H9 (cell line): Measurements from ENCODE around the gene ADRB1. TPM values are rescaled to one million over a fixed set of nuclear protein-coding genes. Genes with fewer than 3 reads are reported as not detected.

Source experiments
- DNase-seq: peaks from one replicate; pipeline ENCODE4 v3.0.0-alpha.2; 2017
- H2AFZ ChIP-seq: one replicate; pipeline ENCODE4 v1.6.1; 2013; ENCODE audit warnings: mild to moderate bottlenecking, low read length, control low read depth, moderate library complexity
- H2AK5ac ChIP-seq: 2 replicates; pipeline ENCODE4 v1.6.1; 2013; ENCODE audit warnings: low read length, control low read depth, mixed read lengths; ENCODE audit not compliant: insufficient read length
- H2BK120ac ChIP-seq: one replicate; pipeline ENCODE4 v1.6.1; 2013; ENCODE audit warnings: low read depth, mild to moderate bottlenecking, low read length, control low read depth, inconsistent platforms; ENCODE audit not compliant: poor library complexity, severe bottlenecking
- H2BK12ac ChIP-seq: 2 replicates; pipeline ENCODE4 v1.6.1; 2013; ENCODE audit warnings: low read length, control low read depth, mixed read lengths, low read depth; ENCODE audit not compliant: insufficient read length
- H2BK15ac ChIP-seq: 2 replicates; pipeline ENCODE4 v1.6.1; 2013; ENCODE audit warnings: low read depth, low read length, control low read depth
- H2BK20ac ChIP-seq: one replicate; pipeline ENCODE4 v1.6.1; 2013; ENCODE audit warnings: low read depth, mild to moderate bottlenecking, low read length, control low read depth, inconsistent platforms; ENCODE audit not compliant: poor library complexity, severe bottlenecking
- H2BK5ac ChIP-seq: 2 replicates; pipeline ENCODE4 v1.6.1; 2013; ENCODE audit warnings: low read length, control low read depth, mixed read lengths; ENCODE audit not compliant: insufficient read length
- H3K14ac ChIP-seq: 2 replicates; pipeline ENCODE4 v1.6.1; 2013; ENCODE audit warnings: low read length, control low read depth; ENCODE audit not compliant: insufficient read depth
- H3K18ac ChIP-seq: 2 replicates; pipeline ENCODE4 v1.6.1; 2013; ENCODE audit warnings: low read depth, mild to moderate bottlenecking, mixed read lengths, low read length, control low read depth; ENCODE audit not compliant: insufficient read length
- H3K23ac ChIP-seq: 2 replicates; pipeline ENCODE4 v1.6.1; 2013; ENCODE audit warnings: low read length, control low read depth, mixed read lengths, low read depth; ENCODE audit not compliant: insufficient read length
- H3K23me2 ChIP-seq: 2 replicates; pipeline ENCODE4 v1.6.1; 2013; ENCODE audit warnings: low read depth, mild to moderate bottlenecking, mixed read lengths, low read length, control low read depth; ENCODE audit not compliant: insufficient read length, poor library complexity, severe bottlenecking
- H3K27ac ChIP-seq: 2 replicates; pipeline ENCODE4 v1.5.1; 2013; ENCODE audit warnings: low read length, control low read depth, mixed read lengths, low read depth; ENCODE audit not compliant: insufficient read length
- H3K27me3 ChIP-seq: 2 replicates; pipeline ENCODE4 v1.6.1; 2013; ENCODE audit warnings: low read length, control low read depth, inconsistent platforms; ENCODE audit not compliant: insufficient read depth
- H3K4ac ChIP-seq: 2 replicates; pipeline ENCODE4 v1.6.1; 2013; ENCODE audit warnings: low read depth, mild to moderate bottlenecking, control low read depth, inconsistent platforms, low read length, moderate library complexity
- H3K4me1 ChIP-seq: 2 replicates; pipeline ENCODE4 v1.6.1; 2013; ENCODE audit warnings: low read length, control low read depth, inconsistent platforms; ENCODE audit not compliant: insufficient read depth
- H3K4me2 ChIP-seq: 2 replicates; pipeline ENCODE4 v1.6.1; 2013; ENCODE audit warnings: low read length, control low read depth, mixed read lengths; ENCODE audit not compliant: insufficient read length, insufficient read depth
- H3K56ac ChIP-seq: 2 replicates; pipeline ENCODE4 v1.6.1; 2013; ENCODE audit warnings: low read depth, mild to moderate bottlenecking, mixed read lengths, low read length, control low read depth; ENCODE audit not compliant: insufficient read length
- H3K79me1 ChIP-seq: 2 replicates; pipeline ENCODE4 v1.6.1; 2013; ENCODE audit warnings: low read depth, mild to moderate bottlenecking, moderate library complexity, low read length, control low read depth, inconsistent platforms; ENCODE audit not compliant: insufficient read depth, poor library complexity, severe bottlenecking
- H3K79me2 ChIP-seq: 2 replicates; pipeline ENCODE4 v1.6.1; 2013; ENCODE audit warnings: low read length, control low read depth, inconsistent platforms; ENCODE audit not compliant: insufficient read depth
- H3K9ac ChIP-seq: 2 replicates; pipeline ENCODE4 v1.6.1; 2013; ENCODE audit warnings: low read length, control low read depth, mixed read lengths; ENCODE audit not compliant: insufficient read length; ENCODE audit errors: extremely low read depth
- H3K9me3 ChIP-seq: one replicate; pipeline ENCODE4 v1.6.1; 2013; ENCODE audit warnings: low read depth, low read length, inconsistent platforms; ENCODE audit not compliant: control insufficient read depth
- H3T11ph ChIP-seq: one replicate; pipeline ENCODE4 v1.6.1; 2013; ENCODE audit warnings: mild to moderate bottlenecking, low read length, control low read depth, inconsistent platforms
- H4K20me1 ChIP-seq: one replicate; pipeline ENCODE4 v1.6.1; 2013; ENCODE audit not compliant: control insufficient read depth, insufficient read length, insufficient read depth
- H4K5ac ChIP-seq: 2 replicates; pipeline ENCODE4 v1.6.1; 2013; ENCODE audit warnings: low read depth, mild to moderate bottlenecking, mixed read lengths, low read length, control low read depth; ENCODE audit not compliant: insufficient read length
- H4K8ac ChIP-seq: replicated peaks from 2 replicates; pipeline ENCODE4 v1.6.1; 2013; ENCODE audit warnings: low read length, control low read depth, mixed read lengths, low read depth; ENCODE audit not compliant: insufficient read length
- H4K91ac ChIP-seq: 2 replicates; pipeline ENCODE4 v1.6.1; 2013; ENCODE audit warnings: low read depth, mild to moderate bottlenecking, moderate library complexity, mixed read lengths, low read length, control low read depth; ENCODE audit not compliant: insufficient read length
- H3K27ac Mint-ChIP-seq, 3 experiments: 2 replicates in 2 of 3; 3 replicates in 1 of 3; pipeline ENCODE4 v1.8.0; 2020 to 2021; ENCODE audit warnings: mixed read lengths in 3 of 3, mild to moderate bottlenecking in 1 of 3, moderate library complexity in 1 of 3
- H3K27me3 Mint-ChIP-seq: 2 replicates; pipeline ENCODE4 v1.8.0; 2021; ENCODE audit warnings: low read depth, mild to moderate bottlenecking, moderate library complexity, mixed read lengths
- H3K36me3 Mint-ChIP-seq, 3 experiments: 2 replicates in 2 of 3; 3 replicates in 1 of 3; pipeline ENCODE4 v1.8.0; 2020 to 2021; ENCODE audit warnings: low read depth in 3 of 3, mixed read lengths in 3 of 3; ENCODE audit not compliant: insufficient read depth in 1 of 3
- H3K4me1 Mint-ChIP-seq, 2 experiments: 2 replicates each; pipeline ENCODE4 v1.8.0; 2020; ENCODE audit warnings: mixed read lengths in 2 of 2
- H3K4me3 Mint-ChIP-seq, 2 experiments: 2 replicates in 1 of 2; 3 replicates in 1 of 2; pipeline ENCODE4 v1.8.0; 2020 to 2021; ENCODE audit warnings: mild to moderate bottlenecking in 2 of 2, mixed read lengths in 2 of 2, moderate library complexity in 1 of 2
- H3K9me3 Mint-ChIP-seq, 2 experiments: 2 replicates in 1 of 2; 3 replicates in 1 of 2; pipeline ENCODE4 v1.8.0; 2020; ENCODE audit warnings: mild to moderate bottlenecking in 2 of 2, mixed read lengths in 2 of 2, moderate library complexity in 1 of 2
- CTCF ChIP-seq: fragments of 200-600 bp; sonication (generic); conservative IDR thresholded peaks from 3 replicates; pipeline ENCODE4 v1.8.0; 2021; ENCODE audit warnings: antibody characterized with exemption, mild to moderate bottlenecking
- WGBS: extraction: QIAGEN DNeasy Blood & Tissue Kit; methylation state at CpG from one replicate; pipeline ENCODE4 v1.1.7; 2013; ENCODE audit warnings: missing lambda C conversion rate, low lambda C conversion rate, mixed read lengths; ENCODE audit not compliant: insufficient read length; ENCODE audit errors: extremely low coverage; 5-methylcytosine and 5-hydroxymethylcytosine counted together
- total RNA-seq: library from RNA; stranded (reverse); gene quantifications from 2 replicates; pipeline ENCODE4 v1.2.1, GENCODE V29; 2021

ADRB1 gene
- total RNA-seq, 1 experiment from 2014 or later = 0.13 TPM

GRCh38 chr10:114010316-114010715 lies 33.4 kb upstream of the ADRB1 start:
- Histone ChIP-seq H3K18ac (no peak overlapping the region), H4K91ac (no peak overlapping the region), H3K79me2 (no peaks in the 10 kb centered on the region), H2AK5ac (no peak overlapping the region), H2BK120ac (no peak overlapping the region), H4K5ac (no peak overlapping the region), H3K27me3 (no peaks in the 10 kb centered on the region), H3K4ac (no peak overlapping the region), H4K8ac (no peak overlapping the region), H3K79me1 (no peaks in the 10 kb centered on the region), H2BK5ac (no peak overlapping the region), H2BK15ac (no peak overlapping the region), H4K20me1 (no peaks in the 10 kb centered on the region), H3K9ac (no peak overlapping the region), H2AFZ (no peak overlapping the region), H3T11ph (no peak overlapping the region), H3K4me1 (no peaks in the 10 kb centered on the region), H3K27ac (no peak overlapping the region), H3K56ac (no peak overlapping the region), H3K14ac (no peak overlapping the region), H3K23ac (no peak overlapping the region), H3K9me3 (no peaks in the 10 kb centered on the region), H3K4me2 (no peak overlapping the region), H2BK12ac (no peak overlapping the region), H3K23me2 (no peaks in the 10 kb centered on the region), H2BK20ac (no peak overlapping the region)
- Mint-ChIP-seq H3K4me1 (no peaks in the 10 kb centered on the region), H3K36me3 (peaks cover 0 to 2% (median 0%) of the 10 kb centered on the region in 3 experiments; a peak in 1 of 7 replicates), H3K27me3 (no peaks in the 10 kb centered on the region; the same call in 1 of the 2 replicates), H3K27ac (no peak overlapping the region), H3K9me3 (peaks cover 3% of the 10 kb centered on the region in 2 experiments; a peak in 4 of 5 replicates), H3K4me3 (no peak overlapping the region)
- WGBS = no CpG with 5 or more reads among the region's 2 CpGs
- TF ChIP-seq CTCF = no peak
- DNase-seq = no peak
